PC-3 (cell line): ENCODE measurements around the gene SF3B1. TPM values are rescaled to one million over a fixed set of nuclear protein-coding genes. Genes with fewer than 3 reads are reported as not detected.

Experiments used
- ATAC-seq: fragments of 200-7000 bp; cut with Tn5 transposase; 2 replicates; pipeline ENCODE4 v1.9.1; 2020; ENCODE audit warnings: mild to moderate bottlenecking, moderate library complexity
- BruUV-seq: library from RNA; stranded (reverse); fragments of 400-500 nt; replicated peaks from 2 replicates; lab custom pipeline; 2021; lab: Mats Ljungman, UMichigan
- CTCF ChIA-PET: fragments of 300-600 bp; sonication (Branson Sonifier 250); formaldehyde crosslinking; loops from one replicate; lab custom pipeline; 2022; ENCODE audit warnings: antibody characterized with exemption; lab: Charles Lee
- POLR2A ChIA-PET: fragments of 300-600 bp; sonication (Branson Sonifier 250); formaldehyde crosslinking; loops from one replicate; lab custom pipeline; 2022; ENCODE audit warnings: antibody characterized with exemption; ENCODE audit not compliant: unreplicated experiment; lab: Charles Lee
- DNase-seq: peaks from one replicate; pipeline ENCODE4 v3.0.0-alpha.2; 2015
- H2AFZ ChIP-seq: fragments of 300-600 bp; sonication (generic); 2 replicates; pipeline ENCODE4 v1.6.0; 2016; ENCODE audit warnings: antibody characterized with exemption, low read length
- H3F3A ChIP-seq: fragments of 300-600 bp; sonication (generic); one replicate; pipeline ENCODE4 v1.6.0; 2017; ENCODE audit warnings: antibody characterized with exemption, low read length, control low read depth, mild to moderate bottlenecking; ENCODE audit not compliant: unreplicated experiment
- H3K27ac ChIP-seq: fragments of 300-600 bp; sonication (generic); 2 replicates; pipeline ENCODE4 v1.5.1; 2016; ENCODE audit warnings: mild to moderate bottlenecking, low read length
- H3K27me3 ChIP-seq: fragments of 300-600 bp; sonication (generic); 2 replicates; pipeline ENCODE4 v1.6.1; 2016; ENCODE audit warnings: low read length, mixed read lengths
- H3K36me3 ChIP-seq: fragments of 300-600 bp; sonication (generic); 2 replicates; pipeline ENCODE4 v1.6.1; 2016; ENCODE audit warnings: low read depth, mixed run types, low read length, mixed read lengths
- H3K4me1 ChIP-seq: fragments of 300-600 bp; sonication (generic); 2 replicates; pipeline ENCODE4 v1.5.1; 2016; ENCODE audit warnings: low read length; ENCODE audit not compliant: insufficient read depth
- H3K4me2 ChIP-seq: fragments of 300-600 bp; sonication (generic); 2 replicates; pipeline ENCODE4 v1.6.0; 2016; ENCODE audit warnings: low read length
- H3K4me3 ChIP-seq: fragments of 300-600 bp; sonication (generic); 2 replicates; pipeline ENCODE4 v1.5.1; 2016; ENCODE audit warnings: mild to moderate bottlenecking, low read length, mixed read lengths
- H3K79me2 ChIP-seq: fragments of 300-600 bp; sonication (generic); 2 replicates; pipeline ENCODE4 v1.6.1; 2017; ENCODE audit warnings: low read length, mixed read lengths
- H3K9ac ChIP-seq: fragments of 300-600 bp; sonication (generic); 2 replicates; pipeline ENCODE4 v1.6.0; 2016; ENCODE audit warnings: mild to moderate bottlenecking, low read length
- H3K9me2 ChIP-seq: fragments of 300-600 bp; sonication (generic); replicated peaks from 2 replicates; pipeline ENCODE4 v1.6.1; 2016; ENCODE audit warnings: mixed run types, low read length, mixed read lengths
- H3K9me3 ChIP-seq: fragments of 300-600 bp; sonication (generic); 2 replicates; pipeline ENCODE4 v1.6.1; 2016; ENCODE audit warnings: low read length, mixed read lengths
- H4K20me1 ChIP-seq: fragments of 300-600 bp; sonication (generic); 2 replicates; pipeline ENCODE4 v1.6.1; 2016; ENCODE audit warnings: low read length, mixed read lengths
- CTCF ChIP-seq: fragments of 300-600 bp; sonication (generic); conservative IDR thresholded peaks from 2 replicates; pipeline ENCODE4 v1.5.1; 2017; ENCODE audit warnings: antibody characterized with exemption, low read depth, mild to moderate bottlenecking, low read length
- EZH2 ChIP-seq: fragments of 300-600 bp; sonication (generic); IDR thresholded peaks from one replicate; pipeline ENCODE4 v1.6.1; 2017; ENCODE audit warnings: antibody characterized with exemption, mild to moderate bottlenecking, low read length; ENCODE audit not compliant: unreplicated experiment
- EZH2phosphoT487 ChIP-seq: fragments of 300-600 bp; sonication (generic); IDR thresholded peaks from 2 replicates; pipeline ENCODE4 v1.6.1; 2018; ENCODE audit warnings: mild to moderate bottlenecking, antibody characterized with exemption, low read length, borderline replicate concordance
- intact Hi-C: fragments of 100-400 bp; cut with micrococcal nuclease; formaldehyde crosslinking; loops from 2 replicates; pipeline ENCODE4 v1.9.0; 2023
- total RNA-seq: library from RNA; depleted of rRNA; stranded (reverse); fragments of >200 nt; gene quantifications from 2 replicates; pipeline ENCODE4 v1.2.3, GENCODE V29; 2014

SF3B1 gene
- total RNA-seq, 1 experiment from 2014 or later, result 143 TPM

DNA sequence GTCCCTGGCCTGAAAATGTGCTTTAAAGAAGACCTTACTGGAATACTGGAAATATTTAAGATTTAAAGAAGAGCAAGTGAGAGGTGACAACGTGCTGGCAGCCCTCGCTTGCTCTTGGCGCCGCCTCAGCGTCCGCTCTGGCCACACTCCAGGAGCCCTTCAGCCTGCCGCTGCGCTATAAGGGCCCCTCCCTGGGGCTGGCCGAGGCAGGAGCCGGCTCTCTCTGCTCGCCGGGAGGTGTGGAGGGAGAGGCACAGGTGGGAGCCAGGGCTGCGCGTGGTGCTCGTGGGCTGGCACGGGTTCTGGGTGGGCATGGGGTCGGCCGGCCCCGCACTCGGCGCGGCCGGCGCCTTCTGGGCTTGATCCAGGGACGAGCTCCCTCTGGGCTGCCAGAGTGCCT is 15.6 kb upstream of the SF3B1 start:
- Histone ChIP-seq H3K27ac (no peak overlapping the region), H3K4me1 (peaks cover 11% of the 10 kb centered on the region), H3K9ac (no peak overlapping the region), H3K4me3 (no peak overlapping the region), H3K79me2 (peaks cover 21% of the 10 kb centered on the region), H4K20me1 (peaks cover 16% of the 10 kb centered on the region), H3K9me3 (no peaks in the 10 kb centered on the region), H3K9me2 (no peaks in the 10 kb centered on the region), H3F3A (no peaks in the 10 kb centered on the region), H3K27me3 (no peaks in the 10 kb centered on the region), H3K36me3 (no peaks in the 10 kb centered on the region), H2AFZ (no peak overlapping the region), H3K4me2 (no peak overlapping the region)
- CTCF ChIA-PET, result no interaction called here
- ATAC-seq, result no peak
- POLR2A ChIA-PET, result no interaction called here
- intact Hi-C loops, result no loop called here
- BruUV-seq, result no TSS peak
- DNase-seq, result no peak
- TF ChIP-seq CTCF (no peak), EZH2 (no peak), EZH2phosphoT487 (no peak)

DNA sequence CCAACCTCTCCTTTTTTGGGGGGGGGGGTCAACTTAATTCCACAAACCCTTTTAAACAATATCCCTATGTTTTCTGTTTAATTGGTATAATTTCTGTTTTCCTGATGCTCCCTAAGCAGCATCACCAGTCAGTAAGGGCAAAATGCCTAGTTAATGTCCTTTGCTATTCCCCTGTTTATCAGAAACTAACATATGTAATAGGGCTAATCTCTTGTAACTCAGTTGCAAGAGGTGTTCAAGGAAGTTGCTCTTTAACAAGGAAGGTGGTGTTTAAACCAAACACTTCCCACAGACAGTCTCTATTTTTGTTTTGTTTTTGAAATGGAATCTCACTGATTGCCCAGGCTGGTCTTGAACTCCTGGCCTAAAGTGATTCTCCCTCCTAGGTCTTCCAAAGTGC is 12.0 kb upstream of the SF3B1 start:
- Histone ChIP-seq H3K4me2 (no peak overlapping the region), H4K20me1 (no peaks in the 10 kb centered on the region), H3K9me3 (no peaks in the 10 kb centered on the region), H3K9ac (no peak overlapping the region), H3K27ac (no peak overlapping the region), H3K4me3 (no peak overlapping the region), H3K9me2 (no peaks in the 10 kb centered on the region), H2AFZ (no peak overlapping the region), H3K36me3 (no peaks in the 10 kb centered on the region), H3K4me1 (no peaks in the 10 kb centered on the region), H3K27me3 (no peaks in the 10 kb centered on the region), H3F3A (no peaks in the 10 kb centered on the region), H3K79me2 (no peaks in the 10 kb centered on the region)
- DNase-seq (no peak), ATAC-seq (no peak)
- BruUV-seq, result no TSS peak
- ChIA-PET CTCF (no interaction called here), POLR2A (no interaction called here)
- intact Hi-C loops, result no loop called here
- no peak for TF ChIP-seq CTCF
- no peak for TF ChIP-seq EZH2
- no peak for TF ChIP-seq EZH2phosphoT487

DNA sequence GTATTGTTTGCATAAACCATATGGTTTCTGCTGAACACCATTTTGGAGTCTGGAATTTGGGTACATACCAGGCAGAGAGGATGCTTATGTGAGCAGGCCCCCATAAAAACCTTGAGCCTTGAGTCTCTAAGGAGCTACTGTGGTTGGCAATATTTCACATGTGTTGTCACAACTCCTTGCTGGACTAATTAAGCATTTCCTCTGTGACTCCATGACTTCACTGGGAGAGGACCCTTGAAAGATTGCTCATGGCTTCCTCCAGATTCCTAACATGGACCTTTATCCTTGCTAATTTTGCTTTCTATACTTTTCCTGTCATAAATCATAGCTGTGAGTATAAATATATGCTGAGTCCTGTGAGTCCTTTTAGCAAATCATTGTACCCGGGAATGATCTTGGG is 10.9 kb upstream of the SF3B1 start:
- H3K4me2 ChIP-seq, result no peak overlapping the region
- DNase-seq (no peak), ATAC-seq (no peak)
- H3K27me3 ChIP-seq, result no peaks in the 10 kb centered on the region
- H4K20me1 ChIP-seq, result no peaks in the 10 kb centered on the region
- no peak overlapping the region for H3K4me3 ChIP-seq
- H3F3A ChIP-seq, result no peaks in the 10 kb centered on the region
- H3K9ac ChIP-seq, result no peak overlapping the region
- TF ChIP-seq CTCF, result no peak
- TF ChIP-seq EZH2phosphoT487, result no peak
- no peak for TF ChIP-seq EZH2
- no peaks in the 10 kb centered on the region for H3K4me1 ChIP-seq
- ChIA-PET POLR2A (no interaction called here), CTCF (no interaction called here)
- H3K9me3 ChIP-seq, result no peaks in the 10 kb centered on the region
- no peak overlapping the region for H3K27ac ChIP-seq
- no peak overlapping the region for H2AFZ ChIP-seq
- intact Hi-C loops, result no loop called here
- no peaks in the 10 kb centered on the region for H3K9me2 ChIP-seq
- no peaks in the 10 kb centered on the region for H3K79me2 ChIP-seq
- H3K36me3 ChIP-seq, result no peaks in the 10 kb centered on the region
- no TSS peak for BruUV-seq
